Urinary bladder (tissue), 4 donors: ENCODE data around the gene CCDC110. TPM values are rescaled to one million over a fixed set of nuclear protein-coding genes. Genes with fewer than 3 reads are reported as not detected.
A peak's percentile ranks its signal among the peaks of the same experiment; 100 is the strongest.

ENCODE experiments used
- DNase-seq: peaks from one replicate; pipeline ENCODE4 v3.0.0-alpha.2; 2015; ENCODE audit errors: extremely low spot score
- H3K27ac ChIP-seq: one replicate; pipeline ENCODE4 v1.5.1; 2013; ENCODE audit warnings: low read depth, mild to moderate bottlenecking, moderate library complexity
- H3K36me3 ChIP-seq: one replicate; pipeline ENCODE4 v1.6.1; 2013; ENCODE audit warnings: mild to moderate bottlenecking, moderate library complexity; ENCODE audit not compliant: insufficient read depth
- H3K4me1 ChIP-seq: one replicate; pipeline ENCODE4 v1.6.1; 2013; ENCODE audit warnings: mild to moderate bottlenecking, moderate library complexity; ENCODE audit not compliant: insufficient read depth
- H3K4me3 ChIP-seq: one replicate; pipeline ENCODE4 v1.5.1; 2013; ENCODE audit warnings: low read depth, low read length
- WGBS: extraction: QIAGEN DNeasy Blood & Tissue Kit; methylation state at CpG from one replicate; pipeline ENCODE4 v1.1.7; 2013; 5-methylcytosine and 5-hydroxymethylcytosine counted together
- polyA plus RNA-seq: library from polyadenylated mRNA; stranded (reverse); fragments of 200-250 nt; gene quantifications from one replicate; pipeline ENCODE4 v1.2.3, GENCODE V29; 2013
- total RNA-seq: library from RNA; depleted of rRNA; stranded (reverse); fragments of >200 nt; gene quantifications from one replicate; pipeline ENCODE4 v1.2.3, GENCODE V29; 2014
- donor health status: healthy with polysubstance abuse.
- donor health status: healthy.

Gene CCDC110
- total and polyA plus RNA-seq, 2 donors = 2.0 to 18.2 TPM

- WGBS = 91% methylated on average over 3 of the region's 3 CpGs
- Histone ChIP-seq H3K36me3 (no peaks in the 10 kb centered on the region), H3K4me3 (no peak overlapping the region), H3K27ac (no peak overlapping the region), H3K4me1 (no peaks in the 10 kb centered on the region)
- no peak for DNase-seq
These were observed 5.8 kb downstream of the CCDC110 start for GRCh38 chr4:185465707-185466106.

GRCh38 chr4:185464887-185465286 is 6.6 kb downstream of the CCDC110 start:
- no peak for DNase-seq
- WGBS = 10% methylated on average over 1 of the region's 1 CpG

GRCh38 chr4:185464183-185464582 is 7.3 kb downstream of the CCDC110 start:
- Histone ChIP-seq H3K4me3 (no peak overlapping the region), H3K4me1 (no peaks in the 10 kb centered on the region), H3K36me3 (no peaks in the 10 kb centered on the region), H3K27ac (no peak overlapping the region)
- DNase-seq = no peak
- 57% methylated on average over 6 of the region's 6 CpGs for WGBS

More at GRCh38 chr4:185464887-185465286, 6.6 kb downstream of the CCDC110 start:
- no peaks in the 10 kb centered on the region for H3K4me1 ChIP-seq
- H3K4me3 ChIP-seq = no peak overlapping the region
- no peaks in the 10 kb centered on the region for H3K36me3 ChIP-seq
- no peak overlapping the region for H3K27ac ChIP-seq

GRCh38 chr4:185463541-185463940 is 8.0 kb downstream of the CCDC110 start:
- no peak overlapping the region for H3K27ac ChIP-seq
- WGBS = 93% methylated on average over 6 of the region's 6 CpGs
- no peaks in the 10 kb centered on the region for H3K36me3 ChIP-seq
- DNase-seq = no peak
- H3K4me3 ChIP-seq = no peak overlapping the region
- H3K4me1 ChIP-seq = no peaks in the 10 kb centered on the region

- 97% methylated on average over 8 of the region's 8 CpGs for WGBS
- H3K36me3 ChIP-seq = no peaks in the 10 kb centered on the region
- H3K4me1 ChIP-seq = no peaks in the 10 kb centered on the region
- DNase-seq = no peak
- H3K4me3 ChIP-seq = no peak overlapping the region
- no peak overlapping the region for H3K27ac ChIP-seq
These were observed 10.0 kb downstream of the CCDC110 start for GRCh38 chr4:185461565-185461964.

GRCh38 chr4:185457136-185457535 is 14.4 kb downstream of the CCDC110 start:
- Histone ChIP-seq H3K4me3 (no peak overlapping the region), H3K4me1 (no peaks in the 10 kb centered on the region), H3K27ac (no peak overlapping the region), H3K36me3 (no peaks in the 10 kb centered on the region)
- no peak for DNase-seq
- 55% methylated on average over 3 of the region's 3 CpGs for WGBS

GRCh38 chr4:185456131-185456530 is 15.4 kb downstream of the CCDC110 start:
- DNase-seq = no peak
- no peaks in the 10 kb centered on the region for H3K36me3 ChIP-seq
- no peak overlapping the region for H3K27ac ChIP-seq
- WGBS = 68% methylated on average over 2 of the region's 2 CpGs
- no peak overlapping the region for H3K4me3 ChIP-seq
- H3K4me1 ChIP-seq = no peaks in the 10 kb centered on the region

- no peak overlapping the region for H3K27ac ChIP-seq
- no peaks in the 10 kb centered on the region for H3K4me1 ChIP-seq
- no peak for DNase-seq
- WGBS = 84% methylated on average over 2 of the region's 2 CpGs
- H3K4me3 ChIP-seq = no peak overlapping the region
- no peaks in the 10 kb centered on the region for H3K36me3 ChIP-seq
These were observed 26.3 kb downstream of the CCDC110 start for GRCh38 chr4:185445209-185445608.

- no peak for DNase-seq
- WGBS = 95% methylated on average over 2 of the region's 2 CpGs
- Histone ChIP-seq H3K4me3 (no peak overlapping the region), H3K27ac (no peak overlapping the region), H3K36me3 (no peaks in the 10 kb centered on the region), H3K4me1 (no peaks in the 10 kb centered on the region)
These were observed 30.1 kb downstream of the CCDC110 start for GRCh38 chr4:185441479-185441878.

GRCh38 chr4:185437809-185438208 is 33.7 kb downstream of the CCDC110 start:
- DNase-seq = no peak
- no peaks in the 10 kb centered on the region for H3K4me1 ChIP-seq
- no peak overlapping the region for H3K4me3 ChIP-seq
- H3K36me3 ChIP-seq = no peaks in the 10 kb centered on the region
- no peak overlapping the region for H3K27ac ChIP-seq

- Histone ChIP-seq H3K27ac (no peak overlapping the region), H3K4me1 (no peaks in the 10 kb centered on the region), H3K4me3 (no peak overlapping the region), H3K36me3 (no peaks in the 10 kb centered on the region)
- no peak for DNase-seq
These were observed 36.1 kb downstream of the CCDC110 start for GRCh38 chr4:185435466-185435865.

- Histone ChIP-seq H3K36me3 (no peaks in the 10 kb centered on the region), H3K4me3 (no peak overlapping the region), H3K27ac (no peak overlapping the region), H3K4me1 (no peaks in the 10 kb centered on the region)
- WGBS = 53% methylated on average over 5 of the region's 5 CpGs
- no peak for DNase-seq
These were observed 41.9 kb downstream of the CCDC110 start for GRCh38 chr4:185429660-185430059.

GRCh38 chr4:185426960-185427688 is 44.4 kb downstream of the CCDC110 start:
- WGBS = 91% methylated on average over 22 of the region's 22 CpGs
- no peak overlapping the region for H3K4me3 ChIP-seq
- no peaks in the 10 kb centered on the region for H3K4me1 ChIP-seq

GRCh38 chr4:185425647-185426352 is 45.7 kb downstream of the CCDC110 start, which contains the start of gene UFSP2:
Gene UFSP2, minus strand, starts transcription at chr4:185425964. Its CDS starts 96 bp downstream, at chr4:185425868.
- Histone ChIP-seq H3K4me1 (no peaks in the 10 kb centered on the region), H3K27ac (peak within 1 kb of the TSS; percentile 96), H3K36me3 (no peaks in the 10 kb centered on the region), H3K4me3 (peak within 1 kb of the TSS; percentile 51)
- DNase-seq = peak; percentile 87
- WGBS = under 1% methylated on average over 66 of the region's 66 CpGs

More at GRCh38 chr4:185426960-185427688, 44.4 kb downstream of the CCDC110 start:
- Histone ChIP-seq H3K36me3 (no peaks in the 10 kb centered on the region), H3K27ac (no peak overlapping the region)
- no peak for DNase-seq
